KBM-7 (cell line): Measurements from ENCODE around the gene NKX1-1.
A peak's percentile ranks its signal among the peaks of the same experiment; 100 is the strongest.

Experiments used
- DNase-seq: peaks from one replicate; pipeline ENCODE4 v3.0.0-alpha.2; 2015
- in situ Hi-C: fragments of 300-500 bp; cut with MboI; formaldehyde crosslinking; loops from 2 replicates; pipeline ENCODE4 v1.14.3; 2020; ENCODE audit warnings: low sequenced_read_pairs, low pct_unique_long_range_greater_than_20kb, mixed read lengths

NKX1-1 gene

DNA sequence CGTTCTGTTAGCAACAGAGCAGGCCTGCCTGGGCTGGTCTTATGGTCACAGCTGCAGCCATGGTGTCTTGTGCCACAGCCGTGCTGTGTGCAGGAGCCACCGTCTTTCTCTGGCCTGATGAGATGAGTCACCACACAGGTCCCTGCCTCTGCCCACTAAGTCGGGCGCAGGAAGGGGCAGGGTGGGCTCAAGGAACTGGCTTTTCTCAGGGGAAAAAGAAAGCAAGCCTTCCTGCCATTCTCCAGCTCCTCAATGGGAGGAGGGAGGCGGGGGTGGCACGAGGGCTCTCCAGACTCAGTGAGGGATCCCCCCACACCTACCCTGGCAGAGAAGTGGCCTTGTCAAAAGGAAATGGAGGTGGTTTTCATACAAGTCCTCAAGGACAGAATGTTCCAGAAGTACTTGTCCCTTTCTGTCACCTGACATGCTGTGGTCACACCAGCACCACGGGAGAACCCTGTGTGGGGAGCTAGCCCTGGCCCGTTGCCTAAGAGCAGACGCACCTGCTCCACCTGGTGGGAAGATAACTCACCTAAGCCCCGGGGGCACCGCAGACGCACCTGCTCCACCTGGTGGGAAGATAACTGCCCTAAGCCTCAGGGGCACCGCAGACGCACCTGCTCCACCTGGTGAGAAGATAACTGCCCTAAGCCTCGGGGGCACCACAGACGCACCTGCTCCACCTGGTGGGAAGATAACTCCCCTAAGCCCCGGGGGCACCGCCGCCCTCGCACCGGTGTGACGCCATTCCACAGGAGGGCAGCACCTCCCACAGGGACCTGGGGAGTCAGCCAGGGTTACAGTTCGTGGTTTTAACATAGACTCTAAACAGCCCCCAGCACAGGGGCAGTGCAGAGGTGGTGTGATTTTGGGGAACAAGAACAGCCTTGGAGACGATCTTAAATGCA is 40.7 kb downstream of the NKX1-1 start:
- no peak for DNase-seq
- in situ Hi-C loops, result no loop called here

DNA sequence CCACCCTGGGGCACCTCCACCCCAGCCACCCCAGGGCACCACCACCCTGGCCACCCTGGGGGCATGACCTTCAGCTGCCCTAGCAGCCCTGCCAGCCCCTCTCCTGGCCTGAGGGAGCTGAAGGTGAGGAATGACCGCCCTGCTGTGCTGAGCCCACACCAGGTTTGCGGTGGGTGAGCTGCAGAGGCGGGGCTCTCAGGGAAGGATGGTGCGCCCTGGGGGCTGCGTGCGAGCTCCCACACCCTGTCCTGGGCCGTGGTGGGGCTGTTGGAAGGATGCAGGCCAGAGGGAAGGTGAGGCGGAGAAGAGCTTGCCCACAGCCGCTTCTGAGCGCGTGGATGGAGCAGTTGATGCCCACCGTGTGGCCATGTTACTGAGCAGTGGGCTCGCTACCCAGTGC is 41.5 kb downstream of the NKX1-1 start:
- no peak for DNase-seq
- in situ Hi-C loops, result no loop called here

DNA sequence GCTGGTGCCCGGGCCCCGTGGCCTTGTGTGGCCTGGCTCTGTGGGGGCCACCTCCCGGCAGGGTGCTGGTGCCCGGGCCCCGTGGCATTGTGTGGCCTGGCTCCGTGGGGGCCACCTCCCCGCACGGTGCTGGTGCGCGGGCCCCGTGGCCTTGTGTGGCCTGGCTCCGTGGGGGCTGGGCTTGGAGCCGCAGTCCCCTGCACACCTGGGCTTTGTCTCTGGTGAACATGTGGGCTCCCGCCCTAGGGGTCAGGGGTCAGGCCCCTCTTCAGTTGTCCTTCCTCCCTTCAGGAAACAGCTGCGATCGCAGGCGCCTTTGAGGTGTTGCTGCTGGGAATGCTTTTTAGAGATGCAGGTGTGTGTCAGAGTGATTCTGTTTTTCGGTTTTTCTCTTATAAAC is 42.0 kb downstream of the NKX1-1 start:
- DNase-seq, result no peak
- in situ Hi-C loops, result no loop called here

DNA sequence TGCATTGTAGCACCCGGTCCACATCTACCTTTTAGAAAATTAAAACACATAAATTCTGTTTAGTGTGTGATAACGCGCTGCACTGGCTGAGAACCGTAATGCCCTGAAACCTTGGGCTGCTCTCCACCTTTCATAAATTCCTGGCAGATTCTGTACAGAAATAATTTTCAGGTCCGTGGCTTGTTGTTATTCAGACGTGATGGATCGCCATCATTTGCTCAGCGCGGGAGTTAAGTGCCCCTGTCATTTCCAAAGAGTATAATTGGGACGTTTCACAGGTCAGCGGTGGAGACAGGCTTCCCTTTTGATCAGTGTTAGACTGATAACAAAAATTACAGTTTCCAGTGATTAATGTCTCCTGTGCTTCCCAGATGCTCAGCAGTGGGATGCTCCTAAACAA is 42.7 kb downstream of the NKX1-1 start:
- DNase-seq, result no peak
- in situ Hi-C loops, result no loop called here

DNA sequence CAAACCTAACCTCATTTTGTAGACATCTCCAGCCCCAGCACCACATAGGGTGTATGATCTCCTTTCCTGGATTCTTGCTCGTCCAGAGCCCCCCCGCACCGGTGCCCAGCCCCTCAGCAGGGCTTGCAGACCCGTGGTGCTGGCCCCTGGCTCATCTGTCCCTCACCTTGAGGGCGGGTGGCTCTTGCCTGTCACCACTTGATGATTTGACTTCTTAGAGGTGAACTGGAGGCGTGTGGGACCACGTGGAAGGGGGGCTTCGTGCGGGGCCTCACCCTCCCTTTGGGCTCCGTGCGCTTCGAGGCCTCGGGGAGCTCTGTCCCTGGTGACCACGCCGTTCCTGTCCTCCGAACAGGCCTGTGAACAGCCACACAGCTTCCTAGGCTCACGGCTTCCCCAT is 43.7 kb downstream of the NKX1-1 start:
- no peak for DNase-seq
- in situ Hi-C loops, result no loop called here

DNA sequence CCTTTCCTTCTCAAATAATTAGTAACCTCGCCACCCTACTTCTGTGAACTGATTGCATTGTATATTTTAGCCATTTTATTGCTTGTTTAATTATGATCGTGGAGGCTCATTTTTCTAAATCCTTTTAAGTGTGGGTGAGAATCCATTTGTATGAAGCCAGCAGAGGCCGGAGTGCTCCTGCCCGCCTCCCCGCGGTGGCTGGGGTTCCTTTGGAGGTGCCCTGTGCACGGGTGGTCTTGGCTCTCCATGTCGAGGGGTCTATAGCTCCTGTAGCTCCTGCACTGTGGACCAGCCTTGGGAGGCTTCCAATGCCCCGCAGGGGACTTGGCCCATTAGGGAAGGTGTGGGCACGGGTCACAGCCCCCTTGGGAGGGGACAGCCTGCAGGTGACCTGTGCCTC is 44.2 kb downstream of the NKX1-1 start:
- no peak for DNase-seq
- in situ Hi-C loops, result no loop called here

DNA sequence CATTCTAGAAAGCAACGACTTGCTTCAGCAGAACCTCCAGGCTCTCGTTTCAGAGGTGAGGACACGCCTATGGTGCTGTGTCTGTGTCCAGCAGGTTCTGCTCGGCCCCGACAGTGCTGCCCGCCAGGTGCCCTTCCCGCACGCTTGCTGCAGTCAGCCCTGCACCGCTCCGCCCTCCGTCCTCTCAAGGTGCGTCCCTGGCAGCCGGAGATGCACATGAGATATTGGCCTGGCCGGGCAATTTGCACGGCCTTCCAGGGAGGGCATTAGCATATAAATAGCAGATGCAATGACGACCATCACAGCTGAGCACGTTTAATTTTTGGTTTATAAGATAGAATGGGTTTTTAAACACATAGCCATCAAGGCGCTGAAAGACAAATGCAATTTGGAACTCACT is 44.8 kb downstream of the NKX1-1 start:
- in situ Hi-C loops, result no loop called here
- no peak for DNase-seq

DNA sequence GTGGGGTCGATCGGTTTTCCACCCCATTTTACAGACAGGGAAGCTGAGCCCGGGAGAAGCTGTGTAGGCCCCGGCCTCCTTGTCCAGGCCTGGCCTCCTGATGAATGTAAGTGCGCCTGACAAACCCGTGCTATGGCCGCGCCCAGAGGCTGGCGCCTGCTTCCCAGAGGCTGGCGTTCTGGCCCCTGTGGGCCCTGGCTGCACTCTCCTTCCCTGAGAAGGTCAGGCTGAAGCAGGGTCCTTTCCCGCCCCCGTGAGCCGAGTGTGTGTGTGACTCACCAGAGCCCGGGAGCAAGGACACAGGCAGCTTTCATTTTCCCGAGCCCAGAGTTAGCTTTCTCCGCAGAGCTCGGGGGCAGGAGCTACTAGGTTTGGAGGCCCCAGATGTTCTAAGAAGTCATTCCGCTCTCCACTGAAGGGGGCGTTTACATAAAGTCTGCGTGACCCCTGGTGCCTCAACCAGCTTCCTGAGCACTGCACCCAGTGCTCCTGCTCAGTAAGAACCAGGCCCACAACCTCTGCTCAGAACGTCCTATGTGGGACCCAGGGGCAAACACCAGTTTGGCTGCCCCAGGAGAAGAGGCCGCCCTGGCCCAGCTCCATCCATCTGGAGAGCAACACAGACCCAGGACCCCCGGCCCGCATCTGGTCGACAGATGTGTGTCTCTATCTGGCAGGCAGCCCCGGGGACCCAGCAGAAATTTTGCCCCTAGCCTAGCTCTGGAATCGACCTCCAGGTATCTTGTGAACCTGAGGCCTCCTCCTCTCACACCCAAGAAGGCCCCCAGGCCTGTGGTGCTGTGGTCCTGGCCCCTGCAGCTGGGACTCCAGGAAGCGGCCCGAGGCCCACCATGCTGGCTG is 45.6 kb downstream of the NKX1-1 start:
- no peak for DNase-seq
- in situ Hi-C loops, result no loop called here

DNA sequence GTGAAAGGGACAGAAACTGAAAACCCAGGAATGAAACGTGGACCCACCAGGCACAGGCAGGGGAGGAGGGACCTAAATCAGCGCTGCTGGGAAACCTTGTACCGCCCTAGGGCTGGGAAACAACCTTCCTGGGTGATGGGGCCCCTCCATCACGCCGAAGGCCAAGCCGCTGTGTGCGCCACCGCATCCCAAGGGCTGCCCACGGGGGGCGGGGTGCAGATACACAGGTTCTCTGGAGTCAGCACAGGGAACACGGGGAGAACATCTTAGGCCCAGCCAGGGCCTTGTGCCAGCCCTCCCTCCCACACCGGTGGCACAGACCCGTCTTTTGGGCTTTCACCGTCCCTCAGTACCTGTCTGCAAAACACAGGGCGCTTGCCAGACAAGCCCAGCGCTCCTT is 46.3 kb downstream of the NKX1-1 start:
- in situ Hi-C loops, result no loop called here
- DNase-seq, result no peak

DNA sequence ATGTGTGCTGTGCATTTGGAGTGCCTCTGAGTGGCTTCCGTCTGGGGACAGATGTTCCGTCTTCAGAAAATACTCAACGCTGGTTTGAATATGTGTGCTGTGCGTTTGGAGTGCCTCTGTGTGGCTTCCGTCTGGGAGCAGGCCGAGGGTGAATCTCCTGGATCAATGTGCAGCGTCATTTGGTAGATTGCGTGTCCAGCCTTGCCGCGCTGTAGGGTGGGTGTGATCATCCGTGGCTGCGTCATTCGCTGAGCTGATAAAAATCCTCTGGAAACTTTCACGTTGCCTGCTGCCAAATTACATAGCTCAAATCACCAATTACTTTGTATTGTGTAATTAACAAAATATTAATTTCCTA is 47.1 kb downstream of the NKX1-1 start:
- no peak for DNase-seq
- in situ Hi-C loops, result no loop called here

DNA sequence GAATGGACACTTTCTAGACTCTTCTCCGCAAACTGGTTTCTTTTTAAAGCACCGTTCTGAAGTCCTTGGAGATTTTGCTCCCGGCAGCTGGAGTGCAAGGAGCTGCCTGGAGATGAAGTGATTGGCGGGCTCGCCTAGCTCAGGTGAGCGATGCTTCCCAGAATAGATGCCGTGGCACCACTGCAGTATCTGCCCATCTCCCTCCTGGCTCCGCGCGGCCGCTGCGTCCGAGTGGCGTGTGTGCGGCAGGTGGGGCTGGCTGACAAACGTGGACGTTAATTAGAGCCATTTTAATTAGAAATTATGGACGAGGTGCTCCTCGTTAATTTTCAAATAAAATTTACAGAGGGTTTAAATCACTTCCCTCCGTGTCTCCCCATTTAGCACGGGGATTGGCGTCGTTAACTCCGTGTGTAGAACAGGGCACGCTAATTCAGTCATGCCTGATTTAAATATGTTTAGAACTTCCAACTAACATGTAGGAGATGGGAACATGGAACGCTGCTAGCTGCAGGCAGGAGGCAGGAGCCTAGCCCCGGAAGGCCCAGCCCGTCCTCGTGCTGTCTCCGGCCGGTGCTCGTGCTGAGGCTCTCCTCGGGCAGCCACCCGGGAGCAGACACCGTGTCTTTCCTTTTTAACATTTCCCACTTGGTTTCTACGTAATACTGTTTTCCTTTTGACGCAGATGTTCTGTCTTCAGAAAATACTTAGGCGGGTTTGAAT is 47.7 kb downstream of the NKX1-1 start:
- in situ Hi-C loops, result no loop called here
- DNase-seq, result no peak

DNA sequence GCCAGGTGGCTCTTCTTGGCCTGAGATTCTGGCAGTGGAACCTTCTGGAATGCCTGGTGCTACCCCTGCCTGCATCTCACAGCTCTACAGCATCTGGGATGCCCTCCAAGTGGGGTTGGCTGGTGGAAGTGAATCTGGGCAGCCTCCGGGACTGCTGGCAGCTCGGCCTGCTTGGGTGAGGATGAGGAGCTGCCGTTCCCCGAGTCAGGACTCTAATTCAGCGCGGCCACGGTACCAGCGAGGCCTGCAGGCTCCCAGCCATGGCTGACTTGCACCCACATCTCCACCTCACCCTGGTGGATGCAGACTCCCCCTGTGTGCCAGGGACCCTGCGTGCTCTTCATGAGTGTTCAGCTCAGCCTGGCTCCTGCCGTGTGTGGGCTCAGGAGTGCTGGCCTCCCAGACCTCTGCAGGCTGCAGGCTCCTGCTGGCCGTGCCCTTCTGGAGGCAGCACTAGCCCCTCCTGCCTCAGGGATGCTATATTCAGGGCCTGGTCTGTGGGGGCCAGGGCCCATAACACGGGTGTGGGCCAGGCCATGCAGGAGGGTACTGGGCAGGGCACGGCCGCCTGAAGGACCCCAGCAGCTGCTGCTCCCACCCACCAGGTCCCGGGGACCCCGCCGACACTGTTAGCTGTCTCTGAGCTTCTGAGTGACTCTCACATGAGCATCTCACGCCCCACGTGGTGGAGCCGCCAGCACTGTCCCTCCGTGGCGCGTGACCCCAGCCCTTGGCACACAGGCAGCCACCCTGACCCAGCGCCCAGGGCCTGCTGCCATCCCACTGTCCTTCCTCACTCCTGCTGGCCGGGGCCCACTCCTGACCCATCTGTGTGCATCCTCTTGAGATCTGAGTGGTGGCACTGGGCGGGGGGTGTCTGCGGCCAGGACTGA is 48.6 kb downstream of the NKX1-1 start:
- in situ Hi-C loops, result no loop called here
- DNase-seq, result no peak

DNA sequence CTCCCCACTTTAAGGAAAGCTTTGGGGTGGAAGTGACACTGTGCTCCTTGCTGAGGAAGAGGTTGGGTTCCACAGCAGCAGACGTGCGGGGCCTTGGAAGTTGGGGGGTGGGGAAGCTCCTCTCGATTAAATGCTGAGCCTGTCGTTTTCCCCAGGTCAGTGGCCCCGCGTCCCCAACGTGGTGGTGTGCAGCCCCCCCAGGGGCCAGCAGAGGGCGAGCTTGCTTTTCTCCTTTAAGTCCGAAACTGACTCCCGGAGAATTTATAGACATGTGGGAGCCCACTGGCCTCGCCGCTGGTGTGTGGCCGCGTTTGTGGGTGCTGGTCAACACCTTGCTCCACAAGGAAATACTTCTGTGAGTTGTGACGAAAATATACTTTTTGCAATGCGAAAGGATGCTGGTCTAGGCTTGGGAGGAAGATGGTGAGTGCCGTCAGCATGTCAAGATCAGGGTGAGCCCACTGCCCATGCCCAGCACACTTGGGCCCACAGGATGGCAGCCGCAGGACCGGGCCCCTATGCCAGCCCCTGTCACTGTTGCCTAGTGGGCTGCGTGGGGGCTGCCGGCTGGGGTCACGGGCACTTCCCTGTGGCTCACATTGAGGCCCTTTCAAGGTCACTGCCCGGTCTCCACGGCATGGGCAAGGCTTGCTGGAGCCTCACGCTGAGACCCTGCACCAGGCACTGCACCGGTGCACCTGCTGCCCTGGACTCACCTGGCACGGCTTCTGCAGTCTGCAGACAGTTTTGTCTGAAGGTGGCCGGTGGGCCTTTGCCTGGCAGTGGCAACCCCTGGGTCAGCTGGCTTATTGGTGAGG is 49.9 kb downstream of the NKX1-1 start:
- in situ Hi-C loops, result no loop called here
- peak; percentile 67 for DNase-seq

DNA sequence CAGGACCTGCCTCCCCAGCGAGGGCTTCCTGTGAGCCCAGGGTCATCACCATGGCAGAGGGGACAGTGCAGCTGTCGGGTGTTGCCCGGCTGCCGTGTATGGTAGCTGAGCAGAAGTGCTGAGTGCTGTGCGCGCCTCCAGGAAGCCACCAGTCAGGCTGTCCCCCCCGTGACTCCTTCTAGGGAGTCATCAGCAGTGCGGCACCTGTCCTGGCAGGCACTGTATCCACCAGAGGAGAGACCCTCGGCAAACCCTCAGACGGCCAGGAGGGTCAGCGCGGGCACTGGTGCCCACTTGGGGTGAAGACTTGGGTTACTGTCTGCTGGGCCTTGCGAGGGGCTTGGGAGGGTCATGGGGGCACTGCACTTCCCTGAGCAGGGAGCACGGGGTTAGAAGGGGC is 50.9 kb downstream of the NKX1-1 start:
- in situ Hi-C loops, result no loop called here
- no peak for DNase-seq

DNA sequence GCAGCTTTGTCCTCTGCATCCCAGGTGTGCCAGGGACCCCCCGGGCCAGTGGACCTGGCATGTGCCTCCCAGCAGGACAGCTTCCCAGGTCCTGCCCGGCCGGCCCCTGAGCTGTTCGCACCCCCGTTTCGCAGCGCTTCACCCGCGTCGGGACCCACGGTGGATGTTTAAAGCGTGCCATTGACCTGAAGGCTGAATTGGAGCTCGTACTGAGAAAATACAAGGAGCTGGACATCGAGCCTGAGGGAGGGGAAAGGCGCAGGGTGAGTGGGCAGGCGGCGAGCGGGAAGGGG is 51.3 kb downstream of the NKX1-1 start:
- in situ Hi-C loops, result no loop called here

DNA sequence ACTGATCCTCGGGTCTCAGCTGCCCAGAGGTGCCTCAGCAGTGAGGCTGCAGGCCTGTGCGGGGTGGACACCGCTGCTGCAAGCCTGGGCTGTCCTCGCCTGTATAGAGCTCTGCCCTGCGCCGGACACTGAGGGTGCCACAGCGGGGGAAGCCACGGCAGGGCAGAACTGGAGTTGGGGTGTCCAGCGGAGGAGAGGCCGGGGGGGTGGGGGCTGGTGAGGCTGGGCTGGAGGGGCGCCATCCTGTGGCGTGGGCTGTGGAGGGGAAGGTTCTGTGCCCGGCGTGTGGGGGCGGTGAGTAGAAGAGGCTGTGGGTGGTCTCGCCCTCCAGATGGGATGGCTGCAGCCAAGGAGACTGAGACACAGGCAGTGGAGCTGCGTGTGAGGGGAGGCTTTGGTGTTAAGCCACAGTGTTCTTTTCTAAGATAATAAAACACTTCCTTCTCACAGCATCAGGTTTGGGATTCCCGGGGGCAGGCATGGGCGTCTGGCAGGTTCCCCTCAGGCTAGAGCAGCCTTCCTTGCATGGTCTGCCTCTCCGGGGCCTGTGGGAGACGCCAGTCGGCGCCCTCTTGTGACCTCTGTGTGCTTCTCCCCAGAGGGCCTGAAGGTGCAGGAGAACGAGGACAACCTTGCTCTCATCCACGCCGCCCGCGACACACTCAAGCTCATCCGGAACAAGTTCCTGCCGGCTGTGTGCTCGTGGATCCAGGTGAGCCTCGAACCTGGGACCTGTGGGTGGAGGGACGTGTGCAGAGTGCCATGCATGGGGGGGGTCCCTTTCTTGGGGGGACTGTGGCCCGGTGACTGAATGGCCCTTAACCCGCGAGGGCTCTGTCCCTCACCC is 51.9 kb downstream of the NKX1-1 start:
- peak; percentile 8 for DNase-seq
- in situ Hi-C loops, result no loop called here

More for the DNA sequence above, 51.3 kb downstream of the NKX1-1 start:
- DNase-seq, result no peak
